ENCODE measurements around the gene FAHD1. TPM values are rescaled to one million over a fixed set of nuclear protein-coding genes. Genes with fewer than 3 reads are reported as not detected.

FAHD1 gene
- polyA plus RNA-seq, 1 experiment: 35.2 TPM

DNA sequence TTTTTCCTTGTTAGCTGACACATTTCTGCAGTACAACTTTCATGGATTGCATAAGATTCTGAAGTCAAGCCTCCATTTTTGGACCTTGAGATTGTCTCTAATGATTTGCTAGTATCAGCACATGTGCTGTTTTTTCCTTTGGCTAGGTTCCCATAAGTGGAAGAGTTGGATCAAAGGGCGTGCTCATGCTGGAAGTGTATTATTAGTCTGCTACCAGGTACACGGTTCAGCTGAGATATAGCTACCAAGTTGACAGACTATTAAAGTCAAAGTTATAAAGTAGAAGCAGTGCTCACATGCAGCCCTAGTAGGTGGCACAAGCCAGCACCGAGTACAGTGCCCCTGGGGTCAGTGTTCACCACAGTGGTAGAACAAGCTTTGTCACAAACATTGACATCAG is 3.2 kb downstream of the FAHD1 start:
- no peak overlapping the region for H3K4me3 ChIP-seq (ENCODE audit: low read depth, low read length)
- CTCF ChIA-PET: no interaction called here
- POLR2A ChIA-PET: no interaction called here
- peaks cover 3% of the 10 kb centered on the region; the same call in 1 of the 2 replicates for H3K9me3 ChIP-seq (ENCODE audit: control insufficient read depth, insufficient read depth, low read length)
- no peak for DNase-seq (ENCODE audit: low read depth, low spot score)
- no peaks in the 10 kb centered on the region for H3K27me3 ChIP-seq (ENCODE audit: control insufficient read depth, insufficient read depth, low read length)
- no peak for TF ChIP-seq CTCF (IDR thresholded peaks at IDR 0.05; ENCODE audit: low read depth, low read length)
- H3K27ac ChIP-seq (ENCODE audit: low read depth, low read length): no peak overlapping the region

DNA sequence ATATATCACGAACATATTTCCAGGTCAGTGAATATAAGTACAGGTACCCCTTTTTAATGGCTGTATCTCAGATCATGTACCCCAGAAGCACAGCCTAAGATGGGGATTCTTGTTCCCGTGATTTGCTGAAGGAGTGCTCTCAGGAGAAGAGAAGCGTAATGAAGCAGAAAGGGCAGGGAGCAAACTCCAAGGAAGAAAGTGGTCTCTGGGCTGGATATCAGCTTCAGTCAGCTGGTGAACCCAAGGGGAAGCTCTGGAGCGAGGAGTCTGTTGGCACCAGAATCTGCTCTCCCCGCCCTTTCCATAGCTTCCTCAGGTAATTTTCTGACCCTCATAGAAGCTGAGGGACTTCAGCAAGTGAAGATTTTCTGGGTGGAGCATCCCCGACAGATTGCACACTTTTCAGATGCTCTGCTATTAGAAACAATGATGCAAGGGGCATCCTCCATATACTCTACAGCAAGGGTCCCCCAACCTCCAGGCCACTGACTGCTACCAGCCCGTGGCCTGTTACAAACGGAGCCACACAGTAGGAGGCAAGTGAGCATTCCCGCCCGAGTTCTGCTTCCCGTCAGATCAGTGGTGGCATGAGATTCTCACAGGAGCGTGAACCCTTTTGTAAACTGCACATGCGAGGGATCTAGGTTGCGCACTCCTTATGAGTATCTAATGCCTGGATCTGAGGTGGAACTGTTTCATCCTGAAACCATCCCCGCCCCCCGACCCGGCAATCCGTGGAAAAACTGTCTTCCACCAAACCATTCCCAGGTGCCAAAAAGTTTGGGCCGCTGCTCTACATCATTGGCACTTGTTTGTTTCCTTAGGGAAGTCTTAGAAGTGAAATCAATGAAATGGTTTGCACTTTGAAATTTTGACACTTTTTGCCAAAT is 4.4 kb downstream of the FAHD1 start:
- no peak for DNase-seq (ENCODE audit: low read depth, low spot score)
- Histone ChIP-seq H3K4me3 (ENCODE audit: low read depth, low read length) (no peak overlapping the region), H3K27me3 (ENCODE audit: control insufficient read depth, insufficient read depth, low read length) (no peaks in the 10 kb centered on the region), H3K9me3 (ENCODE audit: control insufficient read depth, insufficient read depth, low read length) (peaks cover 3% of the 10 kb centered on the region; the same call in 1 of the 2 replicates), H3K27ac (ENCODE audit: low read depth, low read length) (no peak overlapping the region)
- ChIA-PET CTCF (no interaction called here), POLR2A (no interaction called here)
- no peak for TF ChIP-seq CTCF (IDR thresholded peaks at IDR 0.05; ENCODE audit: low read depth, low read length)

DNA sequence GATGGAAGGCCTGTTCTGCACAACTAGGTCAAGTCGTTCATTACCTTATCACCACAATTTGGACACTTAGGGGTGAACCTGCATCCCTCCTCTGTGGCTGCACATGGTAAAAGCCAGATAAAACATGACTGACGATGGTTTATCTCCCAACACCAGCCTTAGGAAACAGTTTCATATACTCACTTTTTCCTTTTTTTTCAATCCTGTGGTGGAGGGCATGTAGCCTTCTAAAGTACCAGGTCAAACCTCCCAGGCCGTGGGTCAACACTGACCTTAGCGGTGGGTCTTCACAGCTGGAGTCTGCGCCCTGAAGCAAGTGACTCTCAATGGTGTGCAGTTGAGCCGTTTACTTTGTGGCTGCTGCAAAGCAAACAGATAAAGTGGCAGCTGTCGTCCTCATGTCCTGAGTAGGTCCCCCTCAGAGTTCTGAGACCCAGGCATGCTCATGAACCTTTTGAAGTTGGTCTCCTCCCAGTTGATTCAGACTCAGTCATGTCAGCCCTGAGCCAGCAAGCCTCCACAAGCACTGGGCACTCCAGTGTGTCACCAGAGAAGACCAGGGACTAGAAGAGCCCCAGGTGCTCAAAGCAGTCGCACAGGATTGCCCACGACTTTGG is 5.9 kb downstream of the FAHD1 start:
- no peaks in the 10 kb centered on the region for H3K27me3 ChIP-seq (ENCODE audit: control insufficient read depth, insufficient read depth, low read length)
- no peak for DNase-seq (ENCODE audit: low read depth, low spot score)
- TF ChIP-seq CTCF (IDR thresholded peaks at IDR 0.05; ENCODE audit: low read depth, low read length): no peak
- CTCF ChIA-PET: no interaction called here
- no peak overlapping the region for H3K4me3 ChIP-seq (ENCODE audit: low read depth, low read length)
- H3K9me3 ChIP-seq (ENCODE audit: control insufficient read depth, insufficient read depth, low read length): no peaks in the 10 kb centered on the region
- POLR2A ChIA-PET: no interaction called here
- H3K27ac ChIP-seq (ENCODE audit: low read depth, low read length): no peak overlapping the region

DNA sequence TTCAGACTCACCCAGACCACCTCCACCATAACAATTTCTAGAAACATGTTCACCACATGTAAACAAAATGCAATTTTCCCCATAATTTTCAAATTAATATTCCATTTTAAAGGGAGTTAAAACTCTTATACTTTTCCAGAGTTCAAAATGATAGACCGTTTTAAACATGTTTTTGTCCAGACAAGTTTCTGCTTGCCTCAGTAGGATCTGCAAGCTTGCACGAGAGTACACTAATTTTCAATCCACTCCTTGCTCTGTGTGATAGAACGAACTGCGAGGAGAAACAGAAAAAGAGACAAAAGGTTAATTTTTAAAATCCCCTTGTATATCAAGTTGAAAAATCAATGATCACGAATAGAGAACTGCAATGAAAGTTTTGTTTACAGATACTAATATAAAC is 7.1 kb downstream of the FAHD1 start:
- ChIA-PET POLR2A (no interaction called here), CTCF (interaction anchor here (0.8 to 0.9 kb wide), 2 partner anchors 89 to 95 kb away, joined by 3 read pairs; no protein-coding TSS in a partner anchor)
- H3K4me3 ChIP-seq (ENCODE audit: low read depth, low read length): no peak overlapping the region
- no peak overlapping the region for H3K27ac ChIP-seq (ENCODE audit: low read depth, low read length)
- H3K9me3 ChIP-seq (ENCODE audit: control insufficient read depth, insufficient read depth, low read length): no peaks in the 10 kb centered on the region
- no peak for DNase-seq (ENCODE audit: low read depth, low spot score)
- TF ChIP-seq CTCF (IDR thresholded peaks at IDR 0.05; ENCODE audit: low read depth, low read length): no peak
- H3K27me3 ChIP-seq (ENCODE audit: control insufficient read depth, insufficient read depth, low read length): no peaks in the 10 kb centered on the region

GRCh38 chr16:1839554-1839953 is 12.5 kb downstream of the FAHD1 start:
- no peak overlapping the region for H3K4me3 ChIP-seq (ENCODE audit: low read depth, low read length)
- no peaks in the 10 kb centered on the region for H3K9me3 ChIP-seq (ENCODE audit: control insufficient read depth, insufficient read depth, low read length)
- ChIA-PET CTCF (no interaction called here), POLR2A (no interaction called here)
- no peak for TF ChIP-seq CTCF (IDR thresholded peaks at IDR 0.05; ENCODE audit: low read depth, low read length)
- no peak overlapping the region for H3K27ac ChIP-seq (ENCODE audit: low read depth, low read length)
- peak; percentile 11 for DNase-seq (ENCODE audit: low read depth, low spot score)
- H3K27me3 ChIP-seq (ENCODE audit: control insufficient read depth, insufficient read depth, low read length): no peaks in the 10 kb centered on the region
